Heart right ventricle (tissue), 16 donors: ENCODE measurements around the gene OGFRL1. TPM values are rescaled to one million over a fixed set of nuclear protein-coding genes. Genes with fewer than 3 reads are reported as not detected.

ENCODE experiments used
- ATAC-seq, 8 donors: fragments of 200-7000 bp; cut with Tn5 transposase; one replicate each; pipeline ENCODE4 v1.9.1; 2020; ENCODE audit warnings: mild to moderate bottlenecking in 8 of 8, moderate library complexity in 8 of 8, moderate number of reproducible peaks in 1 of 8
- DNase-seq, 2 donors: peaks; one replicate each; pipeline ENCODE4 v3.0.0-alpha.2; 2020
- H3K27ac ChIP-seq, 10 donors: fragments of 200-600 bp; sonication (generic) in 2 of 10; one replicate each; pipeline versions ENCODE4 v1.5.0 to v1.8.0; 2020 to 2022; ENCODE audit warnings: mild to moderate bottlenecking in 3 of 10
- H3K27me3 ChIP-seq, 7 donors: fragments of 200-600 bp; one replicate each; pipeline ENCODE4 v1.8.0; 2021 to 2022; ENCODE audit warnings: mild to moderate bottlenecking in 2 of 7
- H3K36me3 ChIP-seq, 9 donors: fragments of 200-600 bp; sonication (generic) in 1 of 9; one replicate each; pipeline versions ENCODE4 v1.5.0 to v1.8.0; 2020 to 2022; ENCODE audit warnings: mild to moderate bottlenecking in 2 of 9
- H3K4me1 ChIP-seq, 9 donors: fragments of 200-600 bp; sonication (generic) in 1 of 9; one replicate each; pipeline versions ENCODE4 v1.5.0 to v1.8.0; 2020 to 2022; ENCODE audit warnings: mild to moderate bottlenecking in 4 of 9
- H3K4me3 ChIP-seq, 10 donors: fragments of 200-600 bp; sonication (generic) in 2 of 10; one replicate each; pipeline versions ENCODE4 v1.5.0 to v1.8.0; 2020 to 2022; ENCODE audit warnings: mild to moderate bottlenecking in 7 of 10, moderate library complexity in 2 of 10
- H3K9me3 ChIP-seq, 11 donors: fragments of 200-600 bp in 10 of 11; sonication (generic) in 2 of 11; one replicate each; pipeline versions ENCODE4 v1.5.0 to v1.8.0; 2013 to 2022; ENCODE audit warnings: mild to moderate bottlenecking in 2 of 11, control low read depth in 1 of 11, moderate library complexity in 1 of 11
- CTCF ChIP-seq, 9 donors: fragments of 200-600 bp; sonication (generic) in 2 of 9; IDR thresholded peaks; one replicate each; pipeline versions ENCODE4 v1.5.0 to v1.8.0; 2021 to 2022; ENCODE audit warnings: antibody characterized with exemption in 9 of 9, mild to moderate bottlenecking in 5 of 9, moderate library complexity in 1 of 9
- WGBS, 2 donors: extraction: QIAGEN DNeasy Blood & Tissue Kit; methylation state at CpG; one replicate each; pipeline ENCODE4 v1.1.7; 2013; ENCODE audit warnings: inconsistent platforms in 1 of 2; 5-methylcytosine and 5-hydroxymethylcytosine counted together
- intact Hi-C, 10 donors: fragments of 100-400 bp; cut with DNase I; formaldehyde crosslinking; loops; one replicate each; pipeline versions ENCODE4 v1.11.1 to v1.14.2; 2022
- polyA plus RNA-seq, 2 donors: library from polyadenylated mRNA; stranded (reverse); fragments of 200-250 nt; gene quantifications; one replicate each; pipeline ENCODE4 v1.2.3, GENCODE V29; 2013
- total RNA-seq, 10 donors: library from RNA; stranded (reverse); fragmentation: NEBNext Ultra II Directional in 3 of 10; extraction: Animal tissue kit (Norgen Biotek cat#: 25700) in 3 of 10; gene quantifications; one replicate each; pipeline versions ENCODE4 v1.2.1 to v1.2.4, GENCODE V29; 2021 to 2023
- donor health status: Arrhythmogenic right ventricular cardiomyopathy.
- donor health status: ischemic (EF 13 %, LVEDD 7.1; RV severe dilation, severe dysfunction).
- donor health status: healthy with polysubstance abuse.
- donor health status: DM: no; HTN: yes; CAD: no.
- donor health status: DM: no; HTN: no; CAD: no.
- donor health status: ischemic (EF 25% LVEDD 6.9; RV normal size, moderate dysfunction).
- donor health status: ischemic (EF 25% LVEDD 5.7; RV mildly dilated, moderate dysfunction).
- donor health status: healthy.
- donor health status: DM: yes; HTN: yes; CAD: no.
- donor health status: Ischemic cardiomyopathy.
- donor health status: ischemic (EF 35%, LVEDD 5.7; RV mildly dilated, moderate dysfunction).
- donor health status: nonischemic (EF 11% LVEDD 7.7; RV severe dilation, severe dysfunction).
- donor health status: DM: yes; HTN: yes; CAD: no.
- donor health status: PGD.
- donor health status: ischemic (EF 29% LVEDD 5.4; RV normal size, mild dysfunction).
- donor health status: nonischemic (EF 23%, LVEDD 6.1; RV moderate dilation, normal function).

OGFRL1 gene
- total and polyA plus RNA-seq, 12 donors = 2.4 to 12.9 (median 7.6) TPM

GRCh38 chr6:71298459-71298858, 9.8 kb downstream of the OGFRL1 start:
- WGBS, 2 donors = 76 to 90% methylated on average over 1 of the region's 1 CpG
- no peak for DNase-seq
- Histone ChIP-seq H3K4me1 (peaks cover 0 to 25% (median 10%) of the 10 kb centered on the region in 9 donors), H3K9me3 (no peaks in the 10 kb centered on the region), H3K27me3 (no peaks in the 10 kb centered on the region), H3K36me3 (peaks cover 0 to 100% (median 15%) of the 10 kb centered on the region in 9 donors), H3K27ac (no peak overlapping the region), H3K4me3 (no peak overlapping the region)
- ATAC-seq = no peak
- intact Hi-C loops = no loop called here
- TF ChIP-seq CTCF (IDR thresholded peaks at IDR 0.05) = no peak

GRCh38 chr6:71299541-71300470, 11.2 kb downstream of the OGFRL1 start:
- Histone ChIP-seq H3K9me3 (no peaks in the 10 kb centered on the region), H3K36me3 (peaks cover 0 to 100% (median 15%) of the 10 kb centered on the region in 9 donors), H3K27me3 (no peaks in the 10 kb centered on the region), H3K27ac (no peak overlapping the region), H3K4me1 (peaks cover 0 to 12% (median 4%) of the 10 kb centered on the region in 9 donors), H3K4me3 (no peak overlapping the region)
- DNase-seq (no peak), ATAC-seq (no peak)
- no peak for TF ChIP-seq CTCF (IDR thresholded peaks at IDR 0.05)
- intact Hi-C loops = no loop called here

- intact Hi-C loops = no loop called here
- peaks cover 0 to 92% (median 13%) of the 10 kb centered on the region in 9 donors for H3K36me3 ChIP-seq
- TF ChIP-seq CTCF (IDR thresholded peaks at IDR 0.05) = no peak
- WGBS, 2 donors = 77 to 82% methylated on average over 4 of the region's 4 CpGs
- H3K9me3 ChIP-seq = no peaks in the 10 kb centered on the region
- H3K4me3 ChIP-seq = no peak overlapping the region
- no peak overlapping the region for H3K27ac ChIP-seq
- H3K27me3 ChIP-seq = no peaks in the 10 kb centered on the region
- no peak for DNase-seq
- peak in 2 of 8 donors; percentile 57 to 85 for ATAC-seq
- H3K4me1 ChIP-seq = peaks cover 0 to 12% (median 4%) of the 10 kb centered on the region in 9 donors
These were observed 12.1 kb downstream of the OGFRL1 start for GRCh38 chr6:71300561-71301168.

GRCh38 chr6:71301546-71301945, 12.9 kb downstream of the OGFRL1 start:
- intact Hi-C loops = no loop called here
- WGBS, 2 donors = 95 to 98% methylated on average over 7 of the region's 7 CpGs
- ATAC-seq = peak in 1 of 8 donors; percentile 41
- Histone ChIP-seq H3K36me3 (peaks cover 0 to 83% (median 17%) of the 10 kb centered on the region in 9 donors), H3K27me3 (no peaks in the 10 kb centered on the region), H3K9me3 (no peaks in the 10 kb centered on the region), H3K4me1 (peaks cover 0 to 12% (median 4%) of the 10 kb centered on the region in 9 donors), H3K27ac (no peak overlapping the region), H3K4me3 (no peak overlapping the region)
- TF ChIP-seq CTCF (IDR thresholded peaks at IDR 0.05) = no peak
- no peak for DNase-seq
